OCI-LY3 (cell line): ENCODE measurements around the gene HLA-DQA1.
"Not testable (repeated sequence)": the region's sequence is repeated elsewhere in the genome, so short reads cannot be mapped to it uniquely, and the experiment has no call there.

Experiments
- H2AFZ ChIP-seq: fragments of 200-600, 300-600 bp; shearing (Covaris generic); 2 replicates; pipeline ENCODE4 v1.6.0; 2014; ENCODE audit warnings: antibody characterized with exemption, low read depth, low read length
- H3K27ac ChIP-seq: fragments of 200-600, 300-600 bp; sonication (generic); 2 replicates; pipeline ENCODE4 v1.5.1; 2014; ENCODE audit warnings: mild to moderate bottlenecking, low read length, moderate library complexity, mixed read lengths
- H3K27me3 ChIP-seq: fragments of 200-600, 300-600 bp; sonication (generic); 2 replicates; pipeline ENCODE4 v1.6.1; 2014; ENCODE audit warnings: low read depth, low read length, mixed read lengths
- H3K36me3 ChIP-seq: fragments of 200-600, 300-600 bp; sonication (generic); replicated peaks from 2 replicates; pipeline ENCODE3; 2014; ENCODE audit warnings: low read depth, low read length, mixed read lengths
- H3K4me1 ChIP-seq: fragments of 300-600, 200-600 bp; sonication (generic); 2 replicates; pipeline ENCODE4 v1.6.1; 2014; ENCODE audit warnings: low read length, mixed read lengths
- H3K4me2 ChIP-seq: fragments of 200-600, 300-600 bp; sonication (generic); 2 replicates; pipeline ENCODE4 v1.6.1; 2014; ENCODE audit warnings: low read length, mixed read lengths
- H3K4me3 ChIP-seq: fragments of 300-600, 200-600 bp; sonication (generic); 2 replicates; pipeline ENCODE4 v1.5.1; 2014; ENCODE audit warnings: antibody characterized with exemption, mild to moderate bottlenecking, low read length, moderate library complexity
- H3K79me2 ChIP-seq: fragments of 300-600, 200-600 bp; shearing (Covaris generic); 2 replicates; pipeline ENCODE4 v1.6.1; 2014; ENCODE audit warnings: mild to moderate bottlenecking, low read length, mixed read lengths
- H3K9ac ChIP-seq: fragments of 300-600, 200-600 bp; shearing (Covaris generic); 2 replicates; pipeline ENCODE4 v1.6.0; 2014; ENCODE audit warnings: mild to moderate bottlenecking, low read length, moderate library complexity
- H3K9me3 ChIP-seq: fragments of 200-600, 300-600 bp; shearing (Covaris generic); 2 replicates; pipeline ENCODE4 v1.6.1; 2014; ENCODE audit warnings: low read length, mixed read lengths; ENCODE audit not compliant: insufficient read depth
- H4K20me1 ChIP-seq: fragments of 200-600, 300-600 bp; sonication (generic); 2 replicates; pipeline ENCODE4 v1.6.1; 2016; ENCODE audit warnings: low read length, mixed read lengths; ENCODE audit not compliant: insufficient read depth
- EZH2phosphoT487 ChIP-seq: fragments of 200-600 bp; shearing (Covaris generic); IDR thresholded peaks from 2 replicates; pipeline ENCODE4 v1.6.1; 2018; ENCODE audit warnings: antibody characterized with exemption, mixed run types, low read depth
- TF ChIP-seq, protein P1 (sequence below): fragments of 200-600, 300-600 bp; sonication (generic); IDR thresholded peaks from 2 replicates; pipeline ENCODE4 v1.5.1; 2014; ENCODE audit warnings: antibody characterized with exemption, low read length, low read depth

The HLA-DQA1 gene

GRCh38 chr6:32645047-32645703, 8.0 kb downstream of the HLA-DQA1 start:
- Histone ChIP-seq H3K4me2 (no peak overlapping the region), H3K27ac (no peak overlapping the region), H3K9me3 (no peaks in the 10 kb centered on the region), H3K9ac (no peak overlapping the region), H2AFZ (no peak overlapping the region), H4K20me1 (0 out of 2 replicates have a peak, but pooled peaks cover 1% of the 10 kb centered on the region), H3K36me3 (no peaks in the 10 kb centered on the region), H3K79me2 (peaks cover 6% of the 10 kb centered on the region), H3K27me3 (no peaks in the 10 kb centered on the region), H3K4me1 (no peaks in the 10 kb centered on the region; the same call in 1 of the 2 replicates), H3K4me3 (no peak overlapping the region)
- TF ChIP-seq, protein P1, sequence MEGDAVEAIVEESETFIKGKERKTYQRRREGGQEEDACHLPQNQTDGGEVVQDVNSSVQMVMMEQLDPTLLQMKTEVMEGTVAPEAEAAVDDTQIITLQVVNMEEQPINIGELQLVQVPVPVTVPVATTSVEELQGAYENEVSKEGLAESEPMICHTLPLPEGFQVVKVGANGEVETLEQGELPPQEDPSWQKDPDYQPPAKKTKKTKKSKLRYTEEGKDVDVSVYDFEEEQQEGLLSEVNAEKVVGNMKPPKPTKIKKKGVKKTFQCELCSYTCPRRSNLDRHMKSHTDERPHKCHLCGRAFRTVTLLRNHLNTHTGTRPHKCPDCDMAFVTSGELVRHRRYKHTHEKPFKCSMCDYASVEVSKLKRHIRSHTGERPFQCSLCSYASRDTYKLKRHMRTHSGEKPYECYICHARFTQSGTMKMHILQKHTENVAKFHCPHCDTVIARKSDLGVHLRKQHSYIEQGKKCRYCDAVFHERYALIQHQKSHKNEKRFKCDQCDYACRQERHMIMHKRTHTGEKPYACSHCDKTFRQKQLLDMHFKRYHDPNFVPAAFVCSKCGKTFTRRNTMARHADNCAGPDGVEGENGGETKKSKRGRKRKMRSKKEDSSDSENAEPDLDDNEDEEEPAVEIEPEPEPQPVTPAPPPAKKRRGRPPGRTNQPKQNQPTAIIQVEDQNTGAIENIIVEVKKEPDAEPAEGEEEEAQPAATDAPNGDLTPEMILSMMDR: no peak
- no peak for TF ChIP-seq EZH2phosphoT487

GRCh38 chr6:32655203-32655710, 18.1 kb downstream of the HLA-DQA1 start:
- H3K4me2 ChIP-seq: no peak overlapping the region
- no peaks in the 10 kb centered on the region for H3K9me3 ChIP-seq
- H3K79me2 ChIP-seq: no peaks in the 10 kb centered on the region
- peaks cover 4% of the 10 kb centered on the region for H3K4me1 ChIP-seq
- no peak for TF ChIP-seq EZH2phosphoT487
- TF ChIP-seq, protein P1: no peak
- H2AFZ ChIP-seq: no peak overlapping the region
- no peak overlapping the region for H3K9ac ChIP-seq
- H3K4me3 ChIP-seq: no peak overlapping the region
- H3K36me3 ChIP-seq: peaks cover 4% of the 10 kb centered on the region
- no peak overlapping the region for H3K27ac ChIP-seq
- H3K27me3 ChIP-seq: no peaks in the 10 kb centered on the region
- no peaks in the 10 kb centered on the region for H4K20me1 ChIP-seq

DNA sequence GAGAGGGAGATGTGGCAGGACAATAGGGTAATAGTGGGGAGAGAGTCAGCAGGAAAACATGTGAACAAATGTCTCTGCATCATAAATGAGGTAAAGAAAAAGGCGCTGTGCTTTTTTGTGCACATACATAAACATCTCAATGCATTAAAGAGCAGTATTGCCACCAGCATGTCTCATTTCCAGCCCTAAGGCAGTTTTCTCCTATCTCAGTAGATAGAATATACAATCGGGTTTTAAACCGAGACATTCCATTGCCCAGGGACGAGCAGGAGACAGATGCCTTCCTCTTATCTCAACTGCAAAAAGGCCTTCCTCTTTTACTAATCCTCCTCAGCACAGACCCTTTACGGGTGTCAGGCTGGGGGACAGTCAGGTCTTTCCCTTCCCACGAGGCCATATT, 20.1 kb downstream of the HLA-DQA1 start:
- not testable (repeated sequence) for H3K27me3 ChIP-seq, H2AFZ ChIP-seq, H3K79me2 ChIP-seq, H3K9ac ChIP-seq, H3K9me3 ChIP-seq, H3K36me3 ChIP-seq, H3K4me2 ChIP-seq, H3K4me3 ChIP-seq, H3K4me1 ChIP-seq, H4K20me1 ChIP-seq, H3K27ac ChIP-seq

GRCh38 chr6:32657819-32658218, 20.6 kb downstream of the HLA-DQA1 start:
- not testable (repeated sequence) for H3K36me3 ChIP-seq, H3K9me3 ChIP-seq, H3K4me1 ChIP-seq, H3K4me2 ChIP-seq, H3K27me3 ChIP-seq, H3K79me2 ChIP-seq, H3K9ac ChIP-seq, H3K4me3 ChIP-seq, H4K20me1 ChIP-seq, H3K27ac ChIP-seq, H2AFZ ChIP-seq

GRCh38 chr6:32658268-32658897, 21.2 kb downstream of the HLA-DQA1 start:
- Histone ChIP-seq H3K36me3 (peaks cover 4% of the 10 kb centered on the region), H3K27me3 (no peaks in the 10 kb centered on the region), H3K9ac (no peak overlapping the region), H3K27ac (no peak overlapping the region), H4K20me1 (no peaks in the 10 kb centered on the region), H3K4me1 (peaks cover 5% of the 10 kb centered on the region), H3K4me2 (no peak overlapping the region), H3K4me3 (no peak overlapping the region), H2AFZ (no peak overlapping the region), H3K79me2 (no peaks in the 10 kb centered on the region), H3K9me3 (no peaks in the 10 kb centered on the region)
- TF ChIP-seq, protein P1: no peak
- TF ChIP-seq EZH2phosphoT487: no peak
